Neural cell (in vitro differentiated cells): Measurements from ENCODE around the gene TRIM14.

Source experiments
- EP300 ChIP-seq: fragments of 450-650 bp; conservative IDR thresholded peaks from 2 replicates; pipeline ENCODE4 v1.6.1; 2014; ENCODE audit warnings: antibody characterized with exemption, mild to moderate bottlenecking, moderate library complexity; ENCODE audit not compliant: poor library complexity, severe bottlenecking
- EZH2 ChIP-seq: fragments of 200-600, 300-800 bp; shearing (Covaris generic), sonication (generic); IDR thresholded peaks from 2 replicates; pipeline ENCODE4 v1.6.1; 2014; ENCODE audit warnings: antibody characterized with exemption, low read length, borderline replicate concordance, mild to moderate bottlenecking; ENCODE audit not compliant: insufficient read depth, poor library complexity, severe bottlenecking
- MXI1 ChIP-seq: fragments of 450-650 bp; conservative IDR thresholded peaks from 2 replicates; pipeline ENCODE4 v1.6.1; 2014; ENCODE audit warnings: antibody characterized with exemption, mild to moderate bottlenecking; ENCODE audit not compliant: poor library complexity, severe bottlenecking
- POLR2AphosphoS5 ChIP-seq: IDR thresholded peaks from 2 replicates; pipeline ENCODE4 v1.6.1; 2012
- RAD21 ChIP-seq: fragments of 450-650 bp; conservative IDR thresholded peaks from 2 replicates; pipeline ENCODE4 v1.6.1; 2014; ENCODE audit warnings: antibody characterized with exemption, mild to moderate bottlenecking, moderate library complexity
- REST ChIP-seq: IDR thresholded peaks from 2 replicates; pipeline ENCODE4 v1.6.1; 2012; ENCODE audit warnings: borderline replicate concordance
- SMC3 ChIP-seq: fragments of 450-650 bp; conservative IDR thresholded peaks from 2 replicates; pipeline ENCODE4 v1.6.1; 2014; ENCODE audit warnings: antibody characterized with exemption, mild to moderate bottlenecking, moderate library complexity; ENCODE audit not compliant: poor library complexity
- TAF1 ChIP-seq: IDR thresholded peaks from 2 replicates; pipeline ENCODE4 v1.6.1; 2012; ENCODE audit warnings: low read depth
- TF ChIP-seq, protein P1 (sequence below): fragments of 450-650 bp; IDR thresholded peaks from 2 replicates; pipeline ENCODE4 v1.5.1; 2014; ENCODE audit warnings: antibody characterized with exemption, mild to moderate bottlenecking, moderate library complexity; ENCODE audit not compliant: poor library complexity, severe bottlenecking

- TF ChIP-seq, protein P1, sequence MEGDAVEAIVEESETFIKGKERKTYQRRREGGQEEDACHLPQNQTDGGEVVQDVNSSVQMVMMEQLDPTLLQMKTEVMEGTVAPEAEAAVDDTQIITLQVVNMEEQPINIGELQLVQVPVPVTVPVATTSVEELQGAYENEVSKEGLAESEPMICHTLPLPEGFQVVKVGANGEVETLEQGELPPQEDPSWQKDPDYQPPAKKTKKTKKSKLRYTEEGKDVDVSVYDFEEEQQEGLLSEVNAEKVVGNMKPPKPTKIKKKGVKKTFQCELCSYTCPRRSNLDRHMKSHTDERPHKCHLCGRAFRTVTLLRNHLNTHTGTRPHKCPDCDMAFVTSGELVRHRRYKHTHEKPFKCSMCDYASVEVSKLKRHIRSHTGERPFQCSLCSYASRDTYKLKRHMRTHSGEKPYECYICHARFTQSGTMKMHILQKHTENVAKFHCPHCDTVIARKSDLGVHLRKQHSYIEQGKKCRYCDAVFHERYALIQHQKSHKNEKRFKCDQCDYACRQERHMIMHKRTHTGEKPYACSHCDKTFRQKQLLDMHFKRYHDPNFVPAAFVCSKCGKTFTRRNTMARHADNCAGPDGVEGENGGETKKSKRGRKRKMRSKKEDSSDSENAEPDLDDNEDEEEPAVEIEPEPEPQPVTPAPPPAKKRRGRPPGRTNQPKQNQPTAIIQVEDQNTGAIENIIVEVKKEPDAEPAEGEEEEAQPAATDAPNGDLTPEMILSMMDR: no peak
- TF ChIP-seq EP300 (no peak), EZH2 (no peak), REST (no peak), POLR2AphosphoS5 (no peak), RAD21 (no peak), SMC3 (no peak), TAF1 (no peak), MXI1 (no peak)
Observed at GRCh38 chr9:98086461-98086860, 32.6 kb downstream of the TRIM14 start.
